Upper lobe of right lung (tissue), 1 donor: ENCODE measurements around the gene KRT79. TPM values are rescaled to one million over a fixed set of nuclear protein-coding genes. Genes with fewer than 3 reads are reported as not detected.

Experiments
- ATAC-seq: fragments of 200-7000 bp; cut with Tn5 transposase; one replicate; pipeline ENCODE4 v1.9.1; 2020; ENCODE audit warnings: mild to moderate bottlenecking, moderate library complexity
- DNase-seq: peaks from one replicate; pipeline ENCODE4 v3.0.0-alpha.2; 2020
- H3K27ac ChIP-seq: fragments of 200-600 bp; one replicate; pipeline ENCODE4 v1.8.0; 2022
- H3K27me3 ChIP-seq: fragments of 200-600 bp; one replicate; pipeline ENCODE4 v1.8.0; 2022; ENCODE audit warnings: mild to moderate bottlenecking
- H3K36me3 ChIP-seq: fragments of 200-600 bp; one replicate; pipeline ENCODE4 v1.8.0; 2022
- H3K4me1 ChIP-seq: fragments of 200-600 bp; one replicate; pipeline ENCODE4 v1.8.0; 2022
- H3K4me3 ChIP-seq: fragments of 200-600 bp; one replicate; pipeline ENCODE4 v1.8.0; 2022; ENCODE audit warnings: mild to moderate bottlenecking
- H3K9me3 ChIP-seq: fragments of 200-600 bp; one replicate; pipeline ENCODE4 v1.8.0; 2022
- intact Hi-C: fragments of 100-400 bp; cut with DNase I; formaldehyde crosslinking; loops from one replicate; pipeline ENCODE4 v1.11.0; 2022
- total RNA-seq: library from RNA; stranded (reverse); fragmentation: NEBNext Ultra II Directional; extraction: Animal tissue kit (Norgen Biotek cat#: 25700); gene quantifications from one replicate; pipeline ENCODE4 v1.2.1, GENCODE V29; 2021
- TF ChIP-seq, protein P1 (sequence below): fragments of 200-600 bp; IDR thresholded peaks from one replicate; pipeline ENCODE4 v1.8.0; 2022; ENCODE audit warnings: antibody characterized with exemption
- donor health status: DM: no; HTN: yes; CAD: no; lungs with severe emphysema.

The KRT79 gene
- total RNA-seq, 1 donor from 2014 or later: 5.4 TPM

DNA sequence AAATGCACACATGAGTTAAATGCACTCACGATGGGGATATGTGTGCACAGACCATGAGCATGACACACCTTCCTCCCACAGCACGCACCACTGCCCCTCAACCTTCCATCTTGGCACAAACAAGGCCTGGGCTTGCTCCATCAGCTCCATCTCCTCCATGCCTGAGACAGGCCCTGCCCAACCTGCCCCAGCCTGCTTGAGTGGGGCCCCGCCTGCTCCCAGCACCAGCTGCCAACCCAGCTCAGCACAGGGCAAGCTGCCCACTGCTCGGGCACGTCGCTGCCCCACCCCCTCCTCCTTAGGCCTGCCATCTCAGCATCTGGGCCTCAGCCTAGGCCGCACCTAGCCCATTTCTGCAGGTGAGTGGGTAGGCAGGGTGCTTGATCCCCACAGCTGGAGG, 42.3 kb upstream of the KRT79 start:
- H3K4me3 ChIP-seq: no peak overlapping the region
- H3K36me3 ChIP-seq: no peaks in the 10 kb centered on the region
- DNase-seq (peak; percentile 90), ATAC-seq (peak; percentile 65)
- intact Hi-C loops: loop anchor here (10.0 kb wide), 1 partner anchor 732 kb away; no protein-coding TSS in a partner anchor
- no peaks in the 10 kb centered on the region for H3K9me3 ChIP-seq
- TF ChIP-seq, protein P1, sequence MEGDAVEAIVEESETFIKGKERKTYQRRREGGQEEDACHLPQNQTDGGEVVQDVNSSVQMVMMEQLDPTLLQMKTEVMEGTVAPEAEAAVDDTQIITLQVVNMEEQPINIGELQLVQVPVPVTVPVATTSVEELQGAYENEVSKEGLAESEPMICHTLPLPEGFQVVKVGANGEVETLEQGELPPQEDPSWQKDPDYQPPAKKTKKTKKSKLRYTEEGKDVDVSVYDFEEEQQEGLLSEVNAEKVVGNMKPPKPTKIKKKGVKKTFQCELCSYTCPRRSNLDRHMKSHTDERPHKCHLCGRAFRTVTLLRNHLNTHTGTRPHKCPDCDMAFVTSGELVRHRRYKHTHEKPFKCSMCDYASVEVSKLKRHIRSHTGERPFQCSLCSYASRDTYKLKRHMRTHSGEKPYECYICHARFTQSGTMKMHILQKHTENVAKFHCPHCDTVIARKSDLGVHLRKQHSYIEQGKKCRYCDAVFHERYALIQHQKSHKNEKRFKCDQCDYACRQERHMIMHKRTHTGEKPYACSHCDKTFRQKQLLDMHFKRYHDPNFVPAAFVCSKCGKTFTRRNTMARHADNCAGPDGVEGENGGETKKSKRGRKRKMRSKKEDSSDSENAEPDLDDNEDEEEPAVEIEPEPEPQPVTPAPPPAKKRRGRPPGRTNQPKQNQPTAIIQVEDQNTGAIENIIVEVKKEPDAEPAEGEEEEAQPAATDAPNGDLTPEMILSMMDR: no peak
- no peaks in the 10 kb centered on the region for H3K27me3 ChIP-seq
- H3K27ac ChIP-seq: no peak overlapping the region
- peaks cover 22% of the 10 kb centered on the region for H3K4me1 ChIP-seq

DNA sequence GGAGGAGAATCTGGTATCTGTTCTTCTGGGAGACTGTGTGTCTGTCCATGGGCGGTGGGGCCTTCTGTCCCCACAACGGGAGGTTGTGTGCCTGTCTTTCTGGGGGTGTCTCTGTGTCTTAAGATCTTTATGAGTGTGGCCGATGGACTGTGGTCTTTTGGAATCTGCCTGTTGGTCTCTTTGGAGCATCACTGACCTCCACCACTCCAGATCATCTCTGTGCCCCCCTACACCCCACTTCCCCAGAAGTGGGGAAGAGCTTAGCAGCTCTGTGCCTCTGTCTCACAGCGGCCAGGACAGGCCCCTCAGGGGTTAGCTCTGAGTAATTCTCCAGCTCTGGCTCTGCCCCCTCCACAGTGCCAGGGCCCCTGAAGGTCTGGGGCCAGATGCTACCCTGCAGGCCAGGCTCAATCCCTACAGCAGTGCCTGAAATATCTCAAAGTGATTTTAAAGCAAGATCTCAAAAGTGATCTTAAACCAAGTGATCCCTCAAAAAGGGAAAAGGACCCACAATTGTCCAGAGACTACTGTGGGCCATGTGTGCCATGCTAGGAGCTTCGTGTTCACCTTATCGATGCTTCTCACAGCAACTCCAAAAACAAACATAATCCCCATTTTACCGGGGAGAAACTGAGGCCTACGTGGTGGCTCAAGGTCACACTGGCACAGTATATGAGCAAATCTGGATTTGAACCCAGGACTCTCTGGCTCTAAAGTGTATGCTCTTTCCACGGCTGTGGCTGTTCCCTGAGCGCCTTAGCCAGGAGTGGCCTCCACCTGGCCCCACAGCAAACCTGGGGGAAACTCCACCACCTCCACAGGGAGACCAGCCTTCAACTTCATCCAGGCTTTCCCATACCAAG, 40.7 kb upstream of the KRT79 start:
- H3K27ac ChIP-seq: peak overlapping the region; percentile 68
- no peaks in the 10 kb centered on the region for H3K27me3 ChIP-seq
- H3K36me3 ChIP-seq: no peaks in the 10 kb centered on the region
- ATAC-seq: no peak
- no peak for DNase-seq
- TF ChIP-seq, protein P1: no peak
- intact Hi-C loops: loop anchor here (10.0 kb wide), 1 partner anchor 730 kb away; no protein-coding TSS in a partner anchor
- peaks cover 34% of the 10 kb centered on the region for H3K4me1 ChIP-seq
- H3K4me3 ChIP-seq: peak overlapping the region; percentile 56
- no peaks in the 10 kb centered on the region for H3K9me3 ChIP-seq

DNA sequence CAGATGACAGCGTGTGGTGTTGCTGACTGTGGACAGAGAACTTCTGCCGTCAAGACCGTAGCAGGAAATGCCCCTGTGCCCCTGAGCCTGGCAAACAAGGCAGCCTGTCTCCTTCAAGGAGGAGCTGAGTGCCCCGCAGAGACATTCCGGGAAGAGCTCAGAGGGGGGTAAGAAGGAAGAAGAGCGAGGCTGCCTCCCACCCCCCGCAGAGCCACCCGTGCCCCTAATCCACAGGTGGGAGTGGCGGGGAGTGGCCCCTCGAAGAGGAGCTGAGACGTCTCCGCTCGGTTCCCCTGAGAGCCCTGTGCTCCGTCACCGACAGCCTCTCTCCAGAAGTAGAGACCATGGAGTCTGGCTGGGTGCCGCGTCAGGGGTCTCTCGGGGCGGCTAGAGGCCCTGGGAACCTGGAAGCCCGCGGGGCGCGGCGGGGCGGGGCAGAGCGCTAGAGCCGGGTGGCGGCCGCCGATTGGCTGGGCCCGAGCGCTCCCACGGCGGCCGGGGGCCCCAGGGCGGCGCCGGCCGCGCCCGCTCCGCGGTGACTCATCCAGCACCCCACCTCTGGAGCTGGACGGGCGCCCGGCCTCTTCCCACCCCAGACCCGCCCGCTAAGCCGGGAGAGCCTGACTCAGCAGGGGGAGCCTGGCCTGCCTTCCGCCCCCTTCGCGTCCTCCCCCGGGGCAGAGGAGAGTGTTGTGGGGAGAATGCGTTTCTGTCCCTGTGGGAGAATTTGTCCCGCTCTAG, 39.9 kb upstream of the KRT79 start:
- peak; percentile 83 for ATAC-seq
- H3K4me1 ChIP-seq: peaks cover 30% of the 10 kb centered on the region
- intact Hi-C loops: loop anchor here (10.0 kb wide), 1 partner anchor 729 kb away; no protein-coding TSS in a partner anchor
- H3K27ac ChIP-seq: peak overlapping the region; percentile 78
- TF ChIP-seq, protein P1: no peak
- no peaks in the 10 kb centered on the region for H3K9me3 ChIP-seq
- no peaks in the 10 kb centered on the region for H3K36me3 ChIP-seq
- peak; percentile 92 for DNase-seq
- H3K4me3 ChIP-seq: peak overlapping the region; percentile 56
- H3K27me3 ChIP-seq: no peaks in the 10 kb centered on the region

DNA sequence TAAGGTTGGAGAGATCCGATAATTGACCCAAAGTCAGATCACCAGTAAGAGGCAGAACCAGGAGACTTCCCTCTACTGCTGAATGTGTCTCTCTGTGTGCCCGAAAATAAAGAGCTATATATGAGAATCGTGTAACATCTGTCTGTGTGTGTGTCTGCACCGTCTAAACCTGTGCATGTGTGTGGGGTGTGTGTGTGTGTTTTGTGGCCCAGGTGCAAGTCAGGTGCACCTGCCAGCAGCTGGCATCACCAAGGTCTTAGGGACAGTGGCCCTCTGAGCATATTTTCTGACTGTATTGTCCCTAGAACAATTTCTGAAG, 39.4 kb upstream of the KRT79 start:
- H3K9me3 ChIP-seq: no peaks in the 10 kb centered on the region
- peaks cover 30% of the 10 kb centered on the region for H3K4me1 ChIP-seq
- TF ChIP-seq, protein P1: no peak
- intact Hi-C loops: loop anchor here (10.0 kb wide), 1 partner anchor 729 kb away; no protein-coding TSS in a partner anchor
- ATAC-seq (no peak), DNase-seq (no peak)
- H3K4me3 ChIP-seq: peak overlapping the region; percentile 56
- H3K27ac ChIP-seq: peak overlapping the region; percentile 78
- H3K36me3 ChIP-seq: no peaks in the 10 kb centered on the region
- no peaks in the 10 kb centered on the region for H3K27me3 ChIP-seq

DNA sequence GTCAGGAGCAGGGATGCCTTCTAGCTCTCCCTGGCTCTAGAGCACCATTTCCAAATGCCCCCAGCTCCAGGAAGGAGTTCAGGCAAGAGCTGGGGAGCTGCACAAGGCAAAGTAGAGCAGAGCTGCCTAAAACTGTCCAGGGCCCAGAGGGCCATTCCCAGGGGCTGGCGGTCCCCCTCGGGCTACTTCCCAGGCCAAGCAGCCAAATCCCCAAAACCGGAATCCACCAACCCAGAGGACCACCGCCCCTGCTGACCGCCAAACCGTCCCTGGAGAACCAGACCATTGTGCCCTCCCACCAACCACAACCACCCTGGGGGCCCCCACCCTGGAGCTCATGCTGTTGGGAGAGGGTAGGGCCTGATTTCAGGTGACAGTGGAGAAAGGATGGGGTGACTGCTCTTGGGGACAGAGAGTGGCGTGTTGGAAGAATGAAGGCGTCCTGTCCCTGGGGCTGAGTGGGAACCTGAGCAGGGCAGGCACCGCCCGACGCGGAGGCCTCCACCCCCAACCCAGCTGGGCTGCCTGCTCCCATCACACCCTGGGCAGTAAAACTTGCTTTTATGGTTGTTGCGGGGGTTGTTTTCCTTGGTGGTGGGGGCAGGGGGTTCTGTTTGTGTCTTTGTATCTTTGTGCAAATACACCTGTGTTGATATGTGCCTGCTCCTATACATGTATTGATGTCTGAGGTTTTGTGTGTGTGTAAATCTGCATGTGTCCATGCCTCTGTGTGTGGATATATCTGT, 38.7 kb upstream of the KRT79 start:
- intact Hi-C loops: loop anchor here (10.0 kb wide), 1 partner anchor 728 kb away; no protein-coding TSS in a partner anchor
- TF ChIP-seq, protein P1: no peak
- Histone ChIP-seq H3K4me1 (peaks cover 30% of the 10 kb centered on the region), H3K36me3 (no peaks in the 10 kb centered on the region), H3K9me3 (no peaks in the 10 kb centered on the region), H3K4me3 (no peak overlapping the region), H3K27ac (no peak overlapping the region), H3K27me3 (no peaks in the 10 kb centered on the region)
- ATAC-seq (no peak), DNase-seq (no peak)
